K562 (cell line): ENCODE results near the gene SIT1. TPM values are rescaled to one million over a fixed set of nuclear protein-coding genes. Genes with fewer than 3 reads are reported as not detected.

Experiments used
- ARHGAP35 ChIP-seq: fragments of 450-650 bp; IDR thresholded peaks from 2 replicates; pipeline ENCODE4 v1.6.1; 2018; ENCODE audit not compliant: partially characterized antibody
- CTCF ChIP-seq, 3 experiments: IDR thresholded peaks in 2 of 3; conservative IDR thresholded peaks in 1 of 3; 2 replicates each; pipeline ENCODE4 v1.5.1; 2011 to 2012; ENCODE audit warnings: low read length in 3 of 3, mild to moderate bottlenecking in 3 of 3, control low read depth in 2 of 3, improper control_type of control experiment in 1 of 3, inconsistent platforms in 1 of 3, low read depth in 1 of 3, mixed read lengths in 1 of 3, moderate library complexity in 1 of 3; ENCODE audit not compliant: insufficient read depth in 2 of 3
- ETV1 ChIP-seq: fragments of 450-650 bp; conservative IDR thresholded peaks from 2 replicates; pipeline ENCODE4 v1.6.1; 2016; ENCODE audit warnings: missing genetic modification characterization, control low read depth, low read depth, missing compliant biosample characterization
- L3MBTL2 ChIP-seq: fragments of 450-650 bp; IDR thresholded peaks from 2 replicates; pipeline ENCODE4 v1.6.1; 2016; ENCODE audit warnings: mild to moderate bottlenecking, moderate library complexity
- MYBL2 ChIP-seq, 2 experiments: fragments of 450-650 bp in 1 of 2; sonication (generic) in 1 of 2; formaldehyde crosslinking in 1 of 2; IDR thresholded peaks; 2 replicates each; pipeline versions ENCODE4 v1.6.1 to v1.8.1; 2017 to 2022; ENCODE audit warnings: borderline replicate concordance in 1 of 2, inconsistent platforms in 1 of 2, low read depth in 1 of 2, mild to moderate bottlenecking in 1 of 2, missing genetic modification reagents in 1 of 2, moderate library complexity in 1 of 2
- NFATC3 ChIP-seq: fragments of 450-650 bp; IDR thresholded peaks from 2 replicates; pipeline ENCODE4 v1.6.1; 2017; ENCODE audit warnings: mild to moderate bottlenecking
- POLR2A ChIP-seq: fragments of 450-650 bp; conservative IDR thresholded peaks from 2 replicates; pipeline ENCODE4 v1.6.1; 2016
- SIN3A ChIP-seq, 2 experiments: fragments of 150-350 bp in 1 of 2; IDR thresholded peaks; 2 replicates each; pipeline ENCODE4 v1.6.1; 2011 to 2016; ENCODE audit warnings: borderline replicate concordance in 2 of 2, low read depth in 2 of 2, low read length in 2 of 2, mild to moderate bottlenecking in 2 of 2, moderate library complexity in 2 of 2; ENCODE audit not compliant: control insufficient read depth in 1 of 2
- SMAD4 ChIP-seq: fragments of 250-450 bp; sonication (Bioruptor Pico); conservative IDR thresholded peaks from 2 replicates; pipeline ENCODE4 v1.8.0; 2021; ENCODE audit warnings: inconsistent platforms, mild to moderate bottlenecking, moderate library complexity
- ZNF592 ChIP-seq: fragments of 450-650 bp; IDR thresholded peaks from 2 replicates; pipeline ENCODE4 v1.6.1; 2017; ENCODE audit warnings: antibody characterized with exemption, mild to moderate bottlenecking
- polyA plus RNA-seq, 8 experiments: library from polyadenylated mRNA; depleted of rRNA in 4 of 8; stranded (reverse) in 5 of 8; unstranded in 3 of 8; fragments of >200 nt; fragmentation: Nextera tagmentation in 2 of 8; fragmentation: Illumina TruSeq in 1 of 8; extraction: Ambion mirVana in 2 of 8; extraction: Trizol in 1 of 8; gene quantifications; 2 replicates each; pipeline versions ENCODE4 v1.2.1 to v1.2.3, GENCODE V29; 2011 to 2014; ENCODE audit warnings: inconsistent platforms in 1 of 8, missing spikeins in 1 of 8
- total RNA-seq, 7 experiments: library from RNA; depleted of rRNA in 6 of 7; stranded (reverse); fragments of >200 nt in 6 of 7; fragmentation: Illumina TruSeq in 2 of 7; extraction: Trizol in 2 of 7; gene quantifications; 2 replicates each; pipeline versions ENCODE4 v1.2.1 to v1.2.3, GENCODE V29; 2011 to 2021; ENCODE audit warnings: low replicate concordance in 1 of 7

SIT1 gene
- total and polyA plus RNA-seq, 9 of the 15 experiments (the other 6 are each of a cell fraction or from before 2014, with no cell fraction given) = not detected

GRCh38 chr9:35664531-35665470 lies 14.1 kb upstream of the SIT1 start, which contains the start of gene ARHGEF39 (continued):
- peak; percentile 56; the same call in 1 of the 2 replicates for TF ChIP-seq ZNF592
- no peak for TF ChIP-seq NFATC3
- TF ChIP-seq SMAD4 (CRISPR knock-in tag) = no peak
- TF ChIP-seq CTCF (IDR thresholded peaks at IDR 0.05 in 2 of 3, conservative IDR thresholded peaks at IDR 0.05 in 1 of 3; ENCODE audit: insufficient read depth in 2 of 3, low read depth in 1 of 3, low read length in 3 of 3) = peak; percentile 41 to 49 (median 44); a peak in 4 of 6 replicates
- no peak for TF ChIP-seq ARHGAP35
- TF ChIP-seq L3MBTL2 = peak; percentile 47
- TF ChIP-seq POLR2A = peak; percentile 83
- peak; percentile 81 for TF ChIP-seq ETV1 (tag)
- TF ChIP-seq MYBL2 (IDR thresholded peaks at IDR 0.05; ENCODE audit: low read depth) = peak; percentile 98
- peak; percentile 94; the same call in 1 of the 2 replicates for TF ChIP-seq MYBL2 (CRISPR knock-in tag; IDR thresholded peaks at IDR 0.05; ENCODE audit: borderline replicate concordance)
- peak; percentile 56 to 65; a peak in 1 of 4 replicates for TF ChIP-seq SIN3A (IDR thresholded peaks at IDR 0.05; ENCODE audit: borderline replicate concordance in 2 of 2, control insufficient read depth in 1 of 2, low read depth in 2 of 2, low read length in 2 of 2)
